HG02798 (cell line): ENCODE results near the gene MAGI2.

Experiments
- ATAC-seq: cut with Tn5 transposase; IDR thresholded peaks from one replicate; pipeline ENCODE4 v1.9.1; 2021; ENCODE audit warnings: mild to moderate bottlenecking; ENCODE audit not compliant: unreplicated experiment, poor library complexity

The MAGI2 gene

GRCh38 chr7:79282070-79282694 lies 171.3 kb downstream of the MAGI2 start:
- ATAC-seq, result no peak

- no peak for ATAC-seq
These were observed 172.0 kb downstream of the MAGI2 start for GRCh38 chr7:79281426-79281825.

GRCh38 chr7:79272938-79273337 lies 180.5 kb downstream of the MAGI2 start:
- ATAC-seq, result no peak

GRCh38 chr7:79272066-79272669 lies 181.3 kb downstream of the MAGI2 start:
- peak; percentile 77 for ATAC-seq

- no peak for ATAC-seq
These were observed 184.7 kb downstream of the MAGI2 start for GRCh38 chr7:79268730-79269129.

GRCh38 chr7:79258826-79259225 lies 194.6 kb downstream of the MAGI2 start:
- ATAC-seq, result no peak

GRCh38 chr7:79257959-79258358 lies 195.5 kb downstream of the MAGI2 start:
- no peak for ATAC-seq

GRCh38 chr7:79245623-79246249 lies 207.7 kb downstream of the MAGI2 start:
- ATAC-seq, result no peak

GRCh38 chr7:79244482-79244881 lies 209.0 kb downstream of the MAGI2 start:
- no peak for ATAC-seq

- ATAC-seq, result no peak
These were observed 212.0 kb downstream of the MAGI2 start for GRCh38 chr7:79241288-79242060.

GRCh38 chr7:79240413-79240812 lies 213.1 kb downstream of the MAGI2 start:
- ATAC-seq, result no peak

GRCh38 chr7:79236352-79237028 lies 217.0 kb downstream of the MAGI2 start:
- ATAC-seq, result no peak

- ATAC-seq, result no peak
These were observed 226.4 kb downstream of the MAGI2 start for GRCh38 chr7:79227044-79227443.

- no peak for ATAC-seq
These were observed 232.3 kb downstream of the MAGI2 start for GRCh38 chr7:79221211-79221610.

GRCh38 chr7:79217976-79218626 lies 235.4 kb downstream of the MAGI2 start:
- ATAC-seq, result no peak

- ATAC-seq, result no peak
These were observed 236.0 kb downstream of the MAGI2 start for GRCh38 chr7:79217468-79217867.

- ATAC-seq, result no peak
These were observed 237.2 kb downstream of the MAGI2 start for GRCh38 chr7:79216236-79216635.

- ATAC-seq, result no peak
These were observed 241.1 kb downstream of the MAGI2 start for GRCh38 chr7:79212334-79212733.

- no peak for ATAC-seq
These were observed 241.7 kb downstream of the MAGI2 start for GRCh38 chr7:79211724-79212123.

- no peak for ATAC-seq
These were observed 253.5 kb downstream of the MAGI2 start for GRCh38 chr7:79199961-79200360.
